GM21786 (cell line): ENCODE results near the gene PRKCZ.

Experiments used
- ATAC-seq: cut with Tn5 transposase; IDR thresholded peaks from one replicate; pipeline ENCODE4 v1.9.1; 2021; ENCODE audit not compliant: unreplicated experiment

Gene PRKCZ

GRCh38 chr1:2024451-2024850 lies 25.8 kb upstream of the PRKCZ start:
- ATAC-seq: no peak

- no peak for ATAC-seq
Observed at GRCh38 chr1:2024887-2025286, 25.3 kb upstream of the PRKCZ start.

- ATAC-seq: no peak
Observed at GRCh38 chr1:2025491-2025981, 24.7 kb upstream of the PRKCZ start.

- no peak for ATAC-seq
Observed at GRCh38 chr1:2027961-2028583, 22.1 kb upstream of the PRKCZ start.

GRCh38 chr1:2028870-2029560 lies 21.2 kb upstream of the PRKCZ start:
- no peak for ATAC-seq

GRCh38 chr1:2029561-2029960 lies 20.6 kb upstream of the PRKCZ start:
- ATAC-seq: no peak

- ATAC-seq: no peak
Observed at GRCh38 chr1:2030076-2030871, 19.9 kb upstream of the PRKCZ start.

GRCh38 chr1:2031546-2032540 lies 18.4 kb upstream of the PRKCZ start:
- no peak for ATAC-seq

GRCh38 chr1:2032737-2033136 lies 17.5 kb upstream of the PRKCZ start:
- no peak for ATAC-seq

GRCh38 chr1:2033165-2033564 lies 17.0 kb upstream of the PRKCZ start:
- no peak for ATAC-seq

GRCh38 chr1:2036287-2036686 lies 13.9 kb upstream of the PRKCZ start:
- ATAC-seq: no peak

- no peak for ATAC-seq
Observed at GRCh38 chr1:2037314-2037979, 12.8 kb upstream of the PRKCZ start.

- no peak for ATAC-seq
Observed at GRCh38 chr1:2038229-2038628, 12.0 kb upstream of the PRKCZ start.

GRCh38 chr1:2039251-2039650 lies 11.0 kb upstream of the PRKCZ start:
- ATAC-seq: no peak

GRCh38 chr1:2041305-2041704 lies 8.9 kb upstream of the PRKCZ start:
- no peak for ATAC-seq

- ATAC-seq: no peak
Observed at GRCh38 chr1:2041887-2042286, 8.3 kb upstream of the PRKCZ start.

- no peak for ATAC-seq
Observed at GRCh38 chr1:2042830-2043773, 7.1 kb upstream of the PRKCZ start.

- ATAC-seq: no peak
Observed at GRCh38 chr1:2043886-2044285, 6.3 kb upstream of the PRKCZ start.
